Measurements from ENCODE around the gene ABCB11.

Gene ABCB11

GRCh38 chr2:168956392-168956791 lies 74.7 kb downstream of the ABCB11 start:
- no peak overlapping the region for H3K4me3 ChIP-seq (ENCODE audit: low read depth, low read length)
- TF ChIP-seq CTCF (IDR thresholded peaks at IDR 0.05; ENCODE audit: low read depth, low read length, missing control alignments) = no peak
- H3K27ac ChIP-seq = no peak overlapping the region
- DNase-seq = no peak
- no peaks in the 10 kb centered on the region for H3K36me3 ChIP-seq (replicated peaks)
- H3K27me3 ChIP-seq (replicated peaks) = no peaks in the 10 kb centered on the region
- in situ Hi-C loops (cut with HindIII; ENCODE audit: low pct_ligation_motif_present, low sequenced_read_pairs) = loop anchor here (25.0 kb wide), 1 partner anchor 181 kb away; no protein-coding TSS in a partner anchor

GRCh38 chr2:168955321-168955720 lies 75.8 kb downstream of the ABCB11 start:
- in situ Hi-C loops (cut with HindIII; ENCODE audit: low pct_ligation_motif_present, low sequenced_read_pairs) = loop anchor here (25.0 kb wide), 1 partner anchor 182 kb away; no protein-coding TSS in a partner anchor
- Histone ChIP-seq H3K36me3 (replicated peaks) (no peaks in the 10 kb centered on the region), H3K27me3 (replicated peaks) (no peaks in the 10 kb centered on the region), H3K27ac (no peak overlapping the region), H3K4me3 (ENCODE audit: low read depth, low read length) (no peak overlapping the region)
- no peak for TF ChIP-seq CTCF (IDR thresholded peaks at IDR 0.05; ENCODE audit: low read depth, low read length, missing control alignments)
- DNase-seq = no peak

GRCh38 chr2:168954256-168954655 lies 76.9 kb downstream of the ABCB11 start:
- no peak for TF ChIP-seq CTCF (IDR thresholded peaks at IDR 0.05; ENCODE audit: low read depth, low read length, missing control alignments)
- no peak for DNase-seq
- Histone ChIP-seq H3K36me3 (replicated peaks) (no peaks in the 10 kb centered on the region), H3K4me3 (ENCODE audit: low read depth, low read length) (no peak overlapping the region), H3K27me3 (replicated peaks) (no peaks in the 10 kb centered on the region), H3K27ac (no peak overlapping the region)
- in situ Hi-C loops (cut with HindIII; ENCODE audit: low pct_ligation_motif_present, low sequenced_read_pairs) = loop anchor here (25.0 kb wide), 1 partner anchor 183 kb away; no protein-coding TSS in a partner anchor

GRCh38 chr2:168952424-168952823 lies 78.7 kb downstream of the ABCB11 start:
- no peaks in the 10 kb centered on the region for H3K36me3 ChIP-seq (replicated peaks)
- H3K27ac ChIP-seq = no peak overlapping the region
- no peaks in the 10 kb centered on the region for H3K27me3 ChIP-seq (replicated peaks)
- no peak for TF ChIP-seq CTCF (IDR thresholded peaks at IDR 0.05; ENCODE audit: low read depth, low read length, missing control alignments)
- DNase-seq = no peak
- in situ Hi-C loops (cut with HindIII; ENCODE audit: low pct_ligation_motif_present, low sequenced_read_pairs) = loop anchor here (25.0 kb wide), 1 partner anchor 185 kb away; no protein-coding TSS in a partner anchor
- no peak overlapping the region for H3K4me3 ChIP-seq (ENCODE audit: low read depth, low read length)

DNA sequence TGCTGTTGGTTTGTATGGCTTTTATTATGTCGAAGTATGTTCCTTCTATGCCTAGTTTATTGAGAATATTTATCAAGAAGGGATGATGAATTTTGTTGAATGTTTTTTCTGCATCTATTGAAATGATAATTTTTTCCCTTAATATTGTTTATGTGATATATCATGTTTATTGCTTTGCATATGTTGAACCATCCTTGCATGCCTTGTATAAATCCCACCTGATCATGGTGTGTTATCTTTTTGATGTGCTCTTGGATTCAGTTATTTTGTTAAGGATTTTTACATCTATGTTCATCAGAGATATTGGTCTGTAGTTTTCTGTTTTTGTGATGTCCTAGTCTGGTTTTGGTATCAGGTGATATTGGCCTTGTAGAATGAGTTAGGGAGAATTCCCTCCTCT lies 79.3 kb downstream of the ABCB11 start:
- no peak for DNase-seq
- TF ChIP-seq CTCF (IDR thresholded peaks at IDR 0.05; ENCODE audit: low read depth, low read length, missing control alignments) = no peak
- Histone ChIP-seq H3K4me3 (ENCODE audit: low read depth, low read length) (no peak overlapping the region), H3K27me3 (replicated peaks) (no peaks in the 10 kb centered on the region), H3K36me3 (replicated peaks) (no peaks in the 10 kb centered on the region), H3K27ac (no peak overlapping the region)
- in situ Hi-C loops (cut with HindIII; ENCODE audit: low pct_ligation_motif_present, low sequenced_read_pairs) = loop anchor here (25.0 kb wide), 1 partner anchor 185 kb away; no protein-coding TSS in a partner anchor

GRCh38 chr2:168949324-168949723 lies 81.8 kb downstream of the ABCB11 start:
- TF ChIP-seq CTCF (IDR thresholded peaks at IDR 0.05; ENCODE audit: low read depth, low read length, missing control alignments) = no peak
- in situ Hi-C loops (cut with HindIII; ENCODE audit: low pct_ligation_motif_present, low sequenced_read_pairs) = no loop called here
- Histone ChIP-seq H3K27ac (no peak overlapping the region), H3K4me3 (ENCODE audit: low read depth, low read length) (no peak overlapping the region), H3K36me3 (replicated peaks) (no peaks in the 10 kb centered on the region), H3K27me3 (replicated peaks) (no peaks in the 10 kb centered on the region)
- DNase-seq = no peak

All from brain microvascular endothelial cell (primary cell).